ENCODE data around the gene CREB3.

CREB3 gene

GRCh38 chr9:35749515-35750255 lies 17.2 kb downstream of the CREB3 start:
- no peak for DNase-seq

GRCh38 chr9:35750256-35750531 lies 17.7 kb downstream of the CREB3 start:
- DNase-seq = no peak

GRCh38 chr9:35753466-35753865 lies 21.0 kb downstream of the CREB3 start:
- DNase-seq = no peak

- no peak for DNase-seq
These were observed 21.8 kb downstream of the CREB3 start, which contains the start of gene MSMP for GRCh38 chr9:35754264-35754663. MSMP (minus strand) TSS chr9:35754276; CDS start chr9:35754129, 147 bp downstream.

GRCh38 chr9:35755071-35755470 lies 22.6 kb downstream of the CREB3 start:
- DNase-seq = no peak

- DNase-seq = peak; percentile 70 to 74
These were observed 24.1 kb downstream of the CREB3 start for GRCh38 chr9:35756275-35757225.

GRCh38 chr9:35757226-35757891 lies 24.9 kb downstream of the CREB3 start:
- peak; percentile 66 to 71 for DNase-seq

- DNase-seq = no peak
These were observed 25.4 kb downstream of the CREB3 start for GRCh38 chr9:35757892-35758275.

GRCh38 chr9:35758475-35759050 lies 26.1 kb downstream of the CREB3 start:
- DNase-seq = no peak

GRCh38 chr9:35759795-35760194 lies 27.3 kb downstream of the CREB3 start:
- no peak for DNase-seq

- no peak for DNase-seq
These were observed 28.2 kb downstream of the CREB3 start for GRCh38 chr9:35760651-35761050.

- no peak for DNase-seq
These were observed 30.7 kb downstream of the CREB3 start for GRCh38 chr9:35763181-35763580.

GRCh38 chr9:35763803-35764202 lies 31.3 kb downstream of the CREB3 start:
- no peak for DNase-seq

GRCh38 chr9:35766997-35767396 lies 34.5 kb downstream of the CREB3 start:
- DNase-seq = no peak

GRCh38 chr9:35767458-35767857 lies 35.0 kb downstream of the CREB3 start:
- DNase-seq = no peak

- DNase-seq = no peak
These were observed 37.3 kb downstream of the CREB3 start for GRCh38 chr9:35769763-35770162.

GRCh38 chr9:35771075-35771433 lies 38.6 kb downstream of the CREB3 start:
- no peak for DNase-seq

- no peak for DNase-seq
These were observed 39.1 kb downstream of the CREB3 start for GRCh38 chr9:35771534-35771933.

- peak in 1 of 2 experiments; percentile 24 for DNase-seq
These were observed 39.5 kb downstream of the CREB3 start for GRCh38 chr9:35771943-35772342.

- DNase-seq = peak in 1 of 2 experiments; percentile 31
These were observed 42.6 kb downstream of the CREB3 start for GRCh38 chr9:35774907-35775635.

GRCh38 chr9:35776018-35776417 lies 43.6 kb downstream of the CREB3 start:
- peak; percentile 27 to 46 for DNase-seq

- no peak for DNase-seq
These were observed 46.0 kb downstream of the CREB3 start for GRCh38 chr9:35778496-35778895.

- no peak for DNase-seq
These were observed 48.6 kb downstream of the CREB3 start for GRCh38 chr9:35781066-35781465.

All from NCI-H1930 (cell line).